Measurements from ENCODE around the gene GABRG3.

GABRG3 gene

DNA sequence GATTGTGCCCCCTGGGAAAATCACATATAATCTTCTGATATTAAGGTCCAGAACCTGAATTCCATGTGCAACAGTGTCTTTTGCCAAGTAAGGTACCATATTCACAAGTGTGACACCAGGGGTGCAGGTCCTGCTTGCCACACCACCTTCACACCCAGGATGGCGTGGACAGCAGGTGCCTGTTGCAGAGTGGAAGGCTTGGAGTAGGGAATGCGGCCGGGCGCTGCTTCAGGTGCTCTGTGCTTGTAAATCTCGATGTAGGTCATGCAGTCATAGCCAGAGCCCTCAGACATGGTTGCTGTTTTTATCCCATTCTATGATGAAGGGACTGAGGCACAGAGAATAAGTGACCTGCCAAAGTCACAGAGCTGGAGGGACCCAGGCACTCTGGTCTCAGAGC is 34.5 kb upstream of the GABRG3 start:
- DNase-seq (ENCODE audit: low read depth): no peak
- H3K4me3 ChIP-seq (ENCODE audit: control insufficient read depth, low read depth, low read length): no peak overlapping the region
- TF ChIP-seq, protein P1, sequence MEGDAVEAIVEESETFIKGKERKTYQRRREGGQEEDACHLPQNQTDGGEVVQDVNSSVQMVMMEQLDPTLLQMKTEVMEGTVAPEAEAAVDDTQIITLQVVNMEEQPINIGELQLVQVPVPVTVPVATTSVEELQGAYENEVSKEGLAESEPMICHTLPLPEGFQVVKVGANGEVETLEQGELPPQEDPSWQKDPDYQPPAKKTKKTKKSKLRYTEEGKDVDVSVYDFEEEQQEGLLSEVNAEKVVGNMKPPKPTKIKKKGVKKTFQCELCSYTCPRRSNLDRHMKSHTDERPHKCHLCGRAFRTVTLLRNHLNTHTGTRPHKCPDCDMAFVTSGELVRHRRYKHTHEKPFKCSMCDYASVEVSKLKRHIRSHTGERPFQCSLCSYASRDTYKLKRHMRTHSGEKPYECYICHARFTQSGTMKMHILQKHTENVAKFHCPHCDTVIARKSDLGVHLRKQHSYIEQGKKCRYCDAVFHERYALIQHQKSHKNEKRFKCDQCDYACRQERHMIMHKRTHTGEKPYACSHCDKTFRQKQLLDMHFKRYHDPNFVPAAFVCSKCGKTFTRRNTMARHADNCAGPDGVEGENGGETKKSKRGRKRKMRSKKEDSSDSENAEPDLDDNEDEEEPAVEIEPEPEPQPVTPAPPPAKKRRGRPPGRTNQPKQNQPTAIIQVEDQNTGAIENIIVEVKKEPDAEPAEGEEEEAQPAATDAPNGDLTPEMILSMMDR (IDR thresholded peaks at IDR 0.05; ENCODE audit: control insufficient read depth, insufficient read depth, low read depth, low read length, missing control alignments): no peak

DNA sequence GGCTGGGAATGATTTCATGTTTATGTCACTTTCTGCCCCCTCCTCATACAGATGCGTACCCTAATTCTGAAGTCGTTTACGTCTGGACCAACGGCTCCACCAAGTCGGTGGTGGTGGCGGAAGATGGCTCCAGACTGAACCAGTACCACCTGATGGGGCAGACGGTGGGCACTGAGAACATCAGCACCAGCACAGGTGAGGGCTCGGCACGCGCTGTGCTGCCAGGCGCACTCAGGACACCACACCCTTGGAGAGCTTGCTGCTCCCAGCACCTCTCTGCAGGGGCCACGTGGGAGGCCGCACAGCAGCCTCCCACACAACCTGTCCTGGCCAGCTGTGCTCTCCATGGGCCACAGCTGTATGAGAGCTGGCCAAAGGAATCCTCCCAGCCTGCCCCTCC is 33.8 kb upstream of the GABRG3 start:
- DNase-seq (ENCODE audit: low read depth): no peak
- TF ChIP-seq, protein P1 (IDR thresholded peaks at IDR 0.05; ENCODE audit: control insufficient read depth, insufficient read depth, low read depth, low read length, missing control alignments): no peak
- H3K4me3 ChIP-seq (ENCODE audit: control insufficient read depth, low read depth, low read length): no peak overlapping the region

DNA sequence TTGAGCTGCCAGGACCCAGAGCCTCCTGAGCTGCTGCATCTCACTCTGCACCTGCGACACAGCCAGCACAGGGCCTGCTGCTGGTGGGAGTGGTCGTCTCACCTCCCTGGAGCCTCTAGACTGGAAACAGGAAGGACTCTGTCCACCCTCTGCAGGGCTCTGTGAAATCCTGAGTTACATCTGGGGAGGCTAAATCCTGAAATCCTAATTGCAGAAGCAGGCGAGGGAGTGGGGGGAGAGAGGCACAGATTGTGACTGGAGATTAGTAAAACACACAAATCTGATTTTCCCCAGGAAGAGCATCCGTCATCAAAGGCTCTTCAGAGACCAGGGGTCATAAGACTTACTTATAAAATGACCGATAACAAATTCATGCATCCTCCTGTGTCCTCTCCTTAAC is 31.6 kb upstream of the GABRG3 start:
- TF ChIP-seq, protein P1 (IDR thresholded peaks at IDR 0.05; ENCODE audit: control insufficient read depth, insufficient read depth, low read depth, low read length, missing control alignments): no peak
- no peak for DNase-seq (ENCODE audit: low read depth)
- no peak overlapping the region for H3K4me3 ChIP-seq (ENCODE audit: control insufficient read depth, low read depth, low read length)

DNA sequence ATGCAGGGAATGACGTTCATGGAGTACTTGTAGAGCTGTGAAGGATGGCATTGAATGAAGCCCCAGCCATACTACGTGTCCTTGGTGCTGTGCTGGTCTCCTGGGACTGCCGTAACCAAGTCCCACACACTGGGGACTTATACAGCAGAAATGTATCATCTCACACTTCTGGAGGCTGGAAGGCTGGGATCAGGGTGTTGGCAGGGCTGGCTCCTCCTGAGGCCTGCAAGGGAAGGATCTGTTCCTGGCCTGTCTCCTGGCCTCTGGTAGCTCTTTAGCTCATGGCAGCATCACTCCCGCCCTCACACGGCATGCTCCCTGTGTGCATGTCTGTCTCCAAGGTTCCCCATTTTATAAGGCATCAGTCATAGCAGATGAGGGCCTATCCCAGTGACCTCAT is 29.5 kb upstream of the GABRG3 start:
- DNase-seq (ENCODE audit: low read depth): no peak
- TF ChIP-seq, protein P1 (IDR thresholded peaks at IDR 0.05; ENCODE audit: control insufficient read depth, insufficient read depth, low read depth, low read length, missing control alignments): no peak
- H3K4me3 ChIP-seq (ENCODE audit: control insufficient read depth, low read depth, low read length): no peak overlapping the region

DNA sequence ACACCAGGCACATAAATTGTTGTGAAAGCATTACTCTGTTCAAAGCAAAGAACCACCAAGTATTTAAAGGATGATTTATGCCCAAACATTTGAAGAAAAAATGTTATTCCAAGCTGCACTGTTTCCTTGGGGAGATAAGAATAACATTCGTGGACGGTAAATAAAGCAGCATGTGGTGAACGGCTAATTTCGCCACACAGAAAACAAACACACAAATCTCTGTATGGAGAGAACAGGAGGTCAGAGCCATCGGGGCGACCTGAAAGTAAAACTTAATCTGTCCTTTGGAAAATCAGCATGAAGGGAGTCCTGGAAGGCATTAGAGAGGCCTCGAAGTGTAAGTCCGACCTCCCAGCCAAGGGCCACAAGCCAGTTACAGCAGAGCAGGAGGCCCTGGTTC is 27.1 kb upstream of the GABRG3 start:
- DNase-seq (ENCODE audit: low read depth): no peak
- no peak overlapping the region for H3K4me3 ChIP-seq (ENCODE audit: control insufficient read depth, low read depth, low read length)
- TF ChIP-seq, protein P1 (IDR thresholded peaks at IDR 0.05; ENCODE audit: control insufficient read depth, insufficient read depth, low read depth, low read length, missing control alignments): no peak

DNA sequence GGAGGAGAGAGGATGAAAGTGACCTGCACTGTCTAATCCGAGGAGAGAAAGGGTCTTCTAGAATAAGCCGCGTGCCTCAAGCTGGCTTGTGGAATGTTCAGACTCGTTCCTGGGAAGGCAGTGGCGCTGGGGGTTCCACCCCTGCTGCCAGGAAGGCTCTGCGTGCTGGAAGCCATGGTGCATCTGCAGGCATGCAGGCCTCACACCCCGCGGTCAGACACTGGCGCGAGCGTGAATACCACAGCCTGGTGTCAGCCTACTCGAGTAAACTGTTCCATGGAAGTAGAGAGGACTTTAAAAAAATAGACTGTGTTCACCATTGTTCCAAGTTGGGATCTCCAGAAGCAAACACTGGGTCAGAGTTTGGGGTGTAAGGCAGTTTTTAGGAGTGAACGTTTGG is 25.9 kb upstream of the GABRG3 start:
- no peak overlapping the region for H3K4me3 ChIP-seq (ENCODE audit: control insufficient read depth, low read depth, low read length)
- TF ChIP-seq, protein P1 (IDR thresholded peaks at IDR 0.05; ENCODE audit: control insufficient read depth, insufficient read depth, low read depth, low read length, missing control alignments): no peak
- DNase-seq (ENCODE audit: low read depth): no peak

DNA sequence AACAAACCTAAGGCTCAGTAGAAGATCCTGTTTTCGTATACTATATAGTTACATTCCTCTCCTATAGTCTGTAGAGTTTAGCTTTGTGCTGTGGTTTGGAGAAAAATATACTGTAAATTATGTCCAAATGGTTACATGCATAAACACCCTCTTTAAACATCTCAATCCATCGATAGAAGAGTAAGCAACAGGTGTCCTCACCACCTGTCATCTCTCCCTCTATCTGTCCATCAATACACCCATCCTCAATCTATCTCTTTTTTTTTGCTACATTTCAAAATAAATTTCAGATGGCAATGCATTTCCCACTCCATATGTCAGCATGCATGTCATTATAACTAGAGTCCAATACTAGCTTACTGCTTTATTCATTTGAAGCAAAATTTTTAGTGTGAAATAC is 21.0 kb upstream of the GABRG3 start:
- TF ChIP-seq, protein P1 (IDR thresholded peaks at IDR 0.05; ENCODE audit: control insufficient read depth, insufficient read depth, low read depth, low read length, missing control alignments): no peak
- no peak for DNase-seq (ENCODE audit: low read depth)
- H3K4me3 ChIP-seq (ENCODE audit: control insufficient read depth, low read depth, low read length): no peak overlapping the region
